Measurements from ENCODE around the gene ROCK2. TPM values are rescaled to one million over a fixed set of nuclear protein-coding genes. Genes with fewer than 3 reads are reported as not detected.

The ROCK2 gene
- total RNA-seq, 3 donors from 2014 or later (not counting 1 experiment from before 2014, with no cell fraction given): 19.9 to 28.2 (median 21.9) TPM

DNA sequence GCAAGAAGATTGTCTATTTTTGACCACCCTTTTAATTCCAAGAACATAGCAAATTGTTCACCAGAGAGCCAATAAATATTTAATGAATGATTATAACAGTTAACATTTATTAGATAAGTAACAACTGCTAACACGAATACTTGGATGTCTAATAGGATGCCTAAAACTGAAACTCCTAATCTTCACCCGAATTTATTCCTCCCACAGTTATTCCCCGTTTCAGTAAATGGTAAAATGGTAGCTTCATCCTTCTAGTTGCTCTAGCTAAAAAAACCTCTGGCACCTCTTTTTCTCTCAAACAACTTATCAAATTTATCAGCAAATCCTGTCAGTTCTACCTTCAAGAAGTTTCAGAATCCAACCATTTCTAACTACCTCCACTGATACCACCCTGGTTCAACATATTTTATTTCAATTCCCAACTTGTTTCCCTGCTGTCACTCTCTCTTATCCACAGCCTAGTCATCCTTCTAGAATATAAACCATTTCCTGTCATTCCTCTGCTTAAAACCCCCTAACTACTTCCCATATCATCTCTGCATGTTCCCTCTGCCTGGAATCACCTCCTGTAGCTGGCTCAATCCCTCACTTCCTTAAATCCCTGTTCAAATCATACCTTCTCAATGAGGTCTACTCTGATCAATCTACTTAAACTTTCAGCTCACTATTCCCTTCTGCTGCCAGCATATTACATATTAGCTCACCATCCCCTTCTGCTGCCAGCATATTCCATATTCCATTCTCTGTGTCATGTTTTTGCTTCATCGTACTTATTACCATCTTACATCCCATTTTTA is 93.8 kb downstream of the ROCK2 start:
- ATAC-seq (no peak), DNase-seq (no peak)
- no peak overlapping the region for H3K27ac ChIP-seq (ENCODE audit: low read length)
- no peak overlapping the region for H3K4me3 Mint-ChIP-seq
- H3K4me3 ChIP-seq (ENCODE audit: low read length): no peak overlapping the region
- intact Hi-C loops (cut with micrococcal nuclease): no loop called here
- H3K4me1 ChIP-seq (ENCODE audit: control insufficient read depth, insufficient read depth, low read length): no peaks in the 10 kb centered on the region
- no peak overlapping the region for H3K27ac Mint-ChIP-seq
- no peaks in the 10 kb centered on the region for H3K9me3 Mint-ChIP-seq
- 95% methylated on average over 4 of the region's 4 CpGs for WGBS (ENCODE audit: insufficient coverage)
- H3K27me3 Mint-ChIP-seq (ENCODE audit: low read depth in 2 of 2): no peaks in the 10 kb centered on the region
- H3K36me3 Mint-ChIP-seq: no peaks in the 10 kb centered on the region
- TF ChIP-seq, protein P1, sequence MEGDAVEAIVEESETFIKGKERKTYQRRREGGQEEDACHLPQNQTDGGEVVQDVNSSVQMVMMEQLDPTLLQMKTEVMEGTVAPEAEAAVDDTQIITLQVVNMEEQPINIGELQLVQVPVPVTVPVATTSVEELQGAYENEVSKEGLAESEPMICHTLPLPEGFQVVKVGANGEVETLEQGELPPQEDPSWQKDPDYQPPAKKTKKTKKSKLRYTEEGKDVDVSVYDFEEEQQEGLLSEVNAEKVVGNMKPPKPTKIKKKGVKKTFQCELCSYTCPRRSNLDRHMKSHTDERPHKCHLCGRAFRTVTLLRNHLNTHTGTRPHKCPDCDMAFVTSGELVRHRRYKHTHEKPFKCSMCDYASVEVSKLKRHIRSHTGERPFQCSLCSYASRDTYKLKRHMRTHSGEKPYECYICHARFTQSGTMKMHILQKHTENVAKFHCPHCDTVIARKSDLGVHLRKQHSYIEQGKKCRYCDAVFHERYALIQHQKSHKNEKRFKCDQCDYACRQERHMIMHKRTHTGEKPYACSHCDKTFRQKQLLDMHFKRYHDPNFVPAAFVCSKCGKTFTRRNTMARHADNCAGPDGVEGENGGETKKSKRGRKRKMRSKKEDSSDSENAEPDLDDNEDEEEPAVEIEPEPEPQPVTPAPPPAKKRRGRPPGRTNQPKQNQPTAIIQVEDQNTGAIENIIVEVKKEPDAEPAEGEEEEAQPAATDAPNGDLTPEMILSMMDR (IDR thresholded peaks at IDR 0.05): no peak
- no peaks in the 10 kb centered on the region for H3K9me3 ChIP-seq (ENCODE audit: control insufficient read depth, insufficient read depth, low read length)
- H3K4me1 Mint-ChIP-seq: peaks cover 0 to 18% of the 10 kb centered on the region in 2 donors
- H3K27me3 ChIP-seq (ENCODE audit: control insufficient read depth, insufficient read depth, low read length): no peaks in the 10 kb centered on the region
- H3K36me3 ChIP-seq (ENCODE audit: control insufficient read depth, insufficient read depth, low read length): peaks cover 4% of the 10 kb centered on the region

DNA sequence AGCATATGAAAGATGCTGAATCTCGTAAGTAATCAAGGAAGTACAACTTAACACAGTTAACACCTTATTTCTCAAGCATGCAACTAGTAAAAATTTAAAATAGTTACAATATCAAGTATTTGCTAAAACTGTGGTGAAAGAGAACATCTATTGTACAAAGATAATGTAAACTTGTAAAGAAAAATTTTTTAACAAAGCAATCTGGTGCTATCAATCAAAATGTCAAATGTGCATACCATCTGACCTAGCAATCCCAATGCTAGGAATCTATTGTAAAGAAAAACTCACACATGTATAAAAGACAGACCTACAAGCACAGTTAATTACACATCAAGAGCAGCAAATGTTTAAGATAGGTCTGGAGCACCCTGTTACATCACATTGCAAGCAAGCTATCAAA is 99.1 kb downstream of the ROCK2 start:
- Mint-ChIP-seq H3K4me3 (no peak overlapping the region), H3K27ac (no peak overlapping the region), H3K9me3 (no peaks in the 10 kb centered on the region), H3K27me3 (ENCODE audit: low read depth in 2 of 2) (no peaks in the 10 kb centered on the region), H3K4me1 (peaks cover 0 to 9% of the 10 kb centered on the region in 2 donors), H3K36me3 (no peaks in the 10 kb centered on the region)
- no peak overlapping the region for H3K4me3 ChIP-seq (ENCODE audit: low read length)
- no peak overlapping the region for H3K27ac ChIP-seq (ENCODE audit: low read length)
- ATAC-seq: no peak
- no peaks in the 10 kb centered on the region for H3K27me3 ChIP-seq (ENCODE audit: control insufficient read depth, insufficient read depth, low read length)
- no peaks in the 10 kb centered on the region for H3K9me3 ChIP-seq (ENCODE audit: control insufficient read depth, insufficient read depth, low read length)
- DNase-seq: no peak
- no peaks in the 10 kb centered on the region for H3K4me1 ChIP-seq (ENCODE audit: control insufficient read depth, insufficient read depth, low read length)
- H3K36me3 ChIP-seq (ENCODE audit: control insufficient read depth, insufficient read depth, low read length): peaks cover 4% of the 10 kb centered on the region
- TF ChIP-seq, protein P1 (IDR thresholded peaks at IDR 0.05): no peak
- no CpG with 5 or more reads among the region's 1 CpG for WGBS (ENCODE audit: insufficient coverage)
- intact Hi-C loops (cut with micrococcal nuclease): no loop called here

DNA sequence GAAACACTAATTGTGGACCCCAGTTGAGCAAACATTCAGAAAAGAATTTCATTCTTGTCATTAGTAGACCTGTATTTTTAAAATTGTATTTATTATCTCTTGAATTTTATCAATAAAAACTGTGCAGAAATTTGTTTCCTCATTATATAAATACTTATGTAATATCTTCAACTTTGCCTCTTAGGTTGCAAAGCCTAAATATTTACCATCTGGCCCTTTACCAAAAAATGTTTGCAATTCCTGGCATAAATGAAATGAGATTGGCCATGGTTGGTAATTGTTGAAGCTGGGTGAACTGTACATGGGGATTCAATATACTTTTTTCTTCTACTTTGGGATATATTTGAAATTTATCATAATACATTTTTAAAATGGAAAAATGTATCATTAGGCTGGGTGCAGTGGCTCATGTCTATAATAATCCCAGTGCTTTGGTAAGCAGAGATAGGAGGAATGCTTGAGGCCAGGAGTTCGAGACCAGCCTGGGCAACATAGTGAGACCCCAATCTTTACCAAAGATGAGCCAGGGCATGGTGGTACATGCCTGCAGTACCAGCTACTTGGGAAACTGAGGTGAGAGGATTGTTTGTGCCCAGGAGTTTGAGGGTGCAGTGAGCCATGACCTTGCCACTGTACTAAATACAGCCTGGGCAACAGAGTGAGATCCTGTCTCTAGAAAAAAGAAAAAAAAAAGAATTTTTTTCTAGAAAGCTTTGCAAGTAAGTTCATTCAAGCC is 100.2 kb downstream of the ROCK2 start:
- WGBS (ENCODE audit: insufficient coverage): 100% methylated on average over 1 of the region's 1 CpG
- H3K27me3 ChIP-seq (ENCODE audit: control insufficient read depth, insufficient read depth, low read length): no peaks in the 10 kb centered on the region
- TF ChIP-seq, protein P1 (IDR thresholded peaks at IDR 0.05): no peak
- no peak overlapping the region for H3K27ac ChIP-seq (ENCODE audit: low read length)
- intact Hi-C loops (cut with micrococcal nuclease): no loop called here
- H3K9me3 ChIP-seq (ENCODE audit: control insufficient read depth, insufficient read depth, low read length): no peaks in the 10 kb centered on the region
- Mint-ChIP-seq H3K36me3 (no peaks in the 10 kb centered on the region), H3K27me3 (ENCODE audit: low read depth in 2 of 2) (no peaks in the 10 kb centered on the region), H3K27ac (no peak overlapping the region), H3K9me3 (no peaks in the 10 kb centered on the region), H3K4me1 (peaks cover 9 to 19% of the 10 kb centered on the region in 2 donors), H3K4me3 (no peak overlapping the region)
- no peak for ATAC-seq
- DNase-seq: no peak
- H3K36me3 ChIP-seq (ENCODE audit: control insufficient read depth, insufficient read depth, low read length): peaks cover 4% of the 10 kb centered on the region
- no peak overlapping the region for H3K4me3 ChIP-seq (ENCODE audit: low read length)
- no peaks in the 10 kb centered on the region for H3K4me1 ChIP-seq (ENCODE audit: control insufficient read depth, insufficient read depth, low read length)
